Measurements from ENCODE around the gene FAM72D.
"Not testable (repeated sequence)": the region's sequence is repeated elsewhere in the genome, so short reads cannot be mapped to it uniquely, and the experiment has no call there.

- not testable (repeated sequence) for TF ChIP-seq CTCF, POLR2A (IDR thresholded peaks at IDR 0.05)
These were observed 24.2 kb upstream of the FAM72D start for GRCh38 chr1:145071569-145071968.

Measured in right lobe of liver (tissue), 4 donors.